Gastroesophageal sphincter (tissue), 3 donors: Measurements from ENCODE around the gene ZNF497.

Experiments
- POLR2A ChIP-seq, 2 donors: fragments of 450-650 bp; IDR thresholded peaks; one replicate each; pipeline ENCODE4 v1.6.1; 2017; ENCODE audit warnings: antibody characterized with exemption in 2 of 2, mild to moderate bottlenecking in 2 of 2, moderate library complexity in 1 of 2
- POLR2AphosphoS5 ChIP-seq: sonication (generic); formaldehyde crosslinking; IDR thresholded peaks from one replicate; pipeline ENCODE4 v1.6.1; 2017; ENCODE audit warnings: antibody characterized with exemption
- TF ChIP-seq, protein P1 (sequence below), 4 experiments: fragments of 200-600 bp in 2 of 4; fragments of 450-650 bp in 2 of 4; sonication (generic) in 1 of 4; IDR thresholded peaks; one replicate each; pipeline ENCODE4 v1.5.1; 2017 to 2019; ENCODE audit warnings: antibody characterized with exemption in 4 of 4, mild to moderate bottlenecking in 2 of 4, moderate library complexity in 2 of 4

DNA sequence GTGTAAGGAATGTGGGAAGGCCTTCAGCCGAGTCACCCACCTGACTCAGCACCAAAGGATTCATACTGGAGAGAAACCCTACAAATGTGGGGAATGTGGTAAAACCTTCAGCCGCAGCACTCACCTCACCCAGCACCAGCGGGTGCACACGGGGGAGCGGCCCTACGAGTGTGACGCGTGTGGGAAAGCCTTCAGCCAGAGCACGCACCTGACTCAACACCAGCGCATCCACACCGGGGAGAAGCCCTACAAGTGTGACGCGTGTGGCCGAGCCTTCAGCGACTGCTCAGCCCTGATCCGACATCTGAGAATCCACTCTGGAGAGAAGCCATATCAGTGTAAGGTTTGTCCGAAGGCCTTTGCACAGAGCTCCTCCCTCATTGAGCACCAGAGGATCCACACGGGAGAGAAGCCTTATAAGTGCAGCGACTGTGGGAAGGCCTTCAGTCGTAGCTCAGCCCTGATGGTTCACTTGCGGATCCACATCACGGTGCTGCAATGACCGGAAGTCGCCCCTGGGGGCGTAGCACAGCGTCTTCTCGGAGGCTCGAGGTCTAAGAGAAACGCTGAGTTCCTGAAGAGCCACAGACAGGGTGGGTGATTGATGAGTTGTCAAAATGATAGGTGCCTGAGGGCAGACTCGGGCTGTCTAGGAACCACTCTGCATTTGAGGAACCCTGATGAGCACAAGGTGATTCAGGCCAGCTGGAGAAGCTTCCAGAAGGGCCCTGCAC is 23.6 kb downstream of the ZNF497 start:
- TF ChIP-seq, protein P1, sequence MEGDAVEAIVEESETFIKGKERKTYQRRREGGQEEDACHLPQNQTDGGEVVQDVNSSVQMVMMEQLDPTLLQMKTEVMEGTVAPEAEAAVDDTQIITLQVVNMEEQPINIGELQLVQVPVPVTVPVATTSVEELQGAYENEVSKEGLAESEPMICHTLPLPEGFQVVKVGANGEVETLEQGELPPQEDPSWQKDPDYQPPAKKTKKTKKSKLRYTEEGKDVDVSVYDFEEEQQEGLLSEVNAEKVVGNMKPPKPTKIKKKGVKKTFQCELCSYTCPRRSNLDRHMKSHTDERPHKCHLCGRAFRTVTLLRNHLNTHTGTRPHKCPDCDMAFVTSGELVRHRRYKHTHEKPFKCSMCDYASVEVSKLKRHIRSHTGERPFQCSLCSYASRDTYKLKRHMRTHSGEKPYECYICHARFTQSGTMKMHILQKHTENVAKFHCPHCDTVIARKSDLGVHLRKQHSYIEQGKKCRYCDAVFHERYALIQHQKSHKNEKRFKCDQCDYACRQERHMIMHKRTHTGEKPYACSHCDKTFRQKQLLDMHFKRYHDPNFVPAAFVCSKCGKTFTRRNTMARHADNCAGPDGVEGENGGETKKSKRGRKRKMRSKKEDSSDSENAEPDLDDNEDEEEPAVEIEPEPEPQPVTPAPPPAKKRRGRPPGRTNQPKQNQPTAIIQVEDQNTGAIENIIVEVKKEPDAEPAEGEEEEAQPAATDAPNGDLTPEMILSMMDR (IDR thresholded peaks at IDR 0.05), result no peak
- no peak for TF ChIP-seq POLR2A (IDR thresholded peaks at IDR 0.05)
- TF ChIP-seq POLR2AphosphoS5, result no peak
